ENCODE measurements around the gene COX7A2L.

DNA sequence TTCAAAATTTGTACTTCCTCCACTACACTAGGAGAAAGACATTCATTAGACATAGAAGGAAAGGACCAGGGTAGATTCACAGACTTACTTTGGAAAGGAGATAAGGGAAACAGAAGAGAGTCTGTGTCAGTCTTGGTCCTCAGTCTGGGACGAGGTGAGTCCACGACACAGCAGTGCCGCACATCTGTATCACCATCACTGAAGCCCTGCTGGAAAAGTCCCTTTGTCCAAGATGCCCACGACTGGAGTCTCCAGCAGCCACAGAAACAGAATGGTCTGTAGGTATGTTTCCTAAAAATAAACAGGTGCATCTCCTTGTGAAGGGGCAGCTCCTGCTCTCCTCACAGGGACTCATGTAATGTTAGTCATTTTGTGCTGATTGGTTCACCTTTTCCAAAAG, 27.4 kb downstream of the COX7A2L start:
- TF ChIP-seq, protein P1, sequence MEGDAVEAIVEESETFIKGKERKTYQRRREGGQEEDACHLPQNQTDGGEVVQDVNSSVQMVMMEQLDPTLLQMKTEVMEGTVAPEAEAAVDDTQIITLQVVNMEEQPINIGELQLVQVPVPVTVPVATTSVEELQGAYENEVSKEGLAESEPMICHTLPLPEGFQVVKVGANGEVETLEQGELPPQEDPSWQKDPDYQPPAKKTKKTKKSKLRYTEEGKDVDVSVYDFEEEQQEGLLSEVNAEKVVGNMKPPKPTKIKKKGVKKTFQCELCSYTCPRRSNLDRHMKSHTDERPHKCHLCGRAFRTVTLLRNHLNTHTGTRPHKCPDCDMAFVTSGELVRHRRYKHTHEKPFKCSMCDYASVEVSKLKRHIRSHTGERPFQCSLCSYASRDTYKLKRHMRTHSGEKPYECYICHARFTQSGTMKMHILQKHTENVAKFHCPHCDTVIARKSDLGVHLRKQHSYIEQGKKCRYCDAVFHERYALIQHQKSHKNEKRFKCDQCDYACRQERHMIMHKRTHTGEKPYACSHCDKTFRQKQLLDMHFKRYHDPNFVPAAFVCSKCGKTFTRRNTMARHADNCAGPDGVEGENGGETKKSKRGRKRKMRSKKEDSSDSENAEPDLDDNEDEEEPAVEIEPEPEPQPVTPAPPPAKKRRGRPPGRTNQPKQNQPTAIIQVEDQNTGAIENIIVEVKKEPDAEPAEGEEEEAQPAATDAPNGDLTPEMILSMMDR (IDR thresholded peaks at IDR 0.05) = no peak
- no peak for TF ChIP-seq EZH2 (IDR thresholded peaks at IDR 0.05; ENCODE audit: borderline replicate concordance, insufficient read depth, low read depth, low read length, poor library complexity, severe bottlenecking)
